GM12875 (cell line): ENCODE data around the gene ZFYVE28.
A peak's percentile ranks its signal among the peaks of the same experiment; 100 is the strongest.
"Not testable (repeated sequence)": the region's sequence is repeated elsewhere in the genome, so short reads cannot be mapped to it uniquely, and the experiment has no call there.

ENCODE experiments used
- H3K4me3 ChIP-seq: one replicate; pipeline ENCODE4 v1.5.1; 2011; ENCODE audit warnings: low read depth, low read length, control low read depth
- TF ChIP-seq, protein P1 (sequence below): IDR thresholded peaks from 2 replicates; pipeline ENCODE4 v1.5.1; 2011; ENCODE audit warnings: low read depth, mild to moderate bottlenecking, control low read depth, inconsistent platforms, low read length, moderate library complexity, borderline replicate concordance; ENCODE audit not compliant: insufficient read depth

Gene ZFYVE28

GRCh38 chr4:2417765-2418649, at the start of gene ZFYVE28:
ZFYVE28 (minus strand) TSS chr4:2418645; CDS start chr4:2418323, 322 bp downstream.
- TF ChIP-seq, protein P1, sequence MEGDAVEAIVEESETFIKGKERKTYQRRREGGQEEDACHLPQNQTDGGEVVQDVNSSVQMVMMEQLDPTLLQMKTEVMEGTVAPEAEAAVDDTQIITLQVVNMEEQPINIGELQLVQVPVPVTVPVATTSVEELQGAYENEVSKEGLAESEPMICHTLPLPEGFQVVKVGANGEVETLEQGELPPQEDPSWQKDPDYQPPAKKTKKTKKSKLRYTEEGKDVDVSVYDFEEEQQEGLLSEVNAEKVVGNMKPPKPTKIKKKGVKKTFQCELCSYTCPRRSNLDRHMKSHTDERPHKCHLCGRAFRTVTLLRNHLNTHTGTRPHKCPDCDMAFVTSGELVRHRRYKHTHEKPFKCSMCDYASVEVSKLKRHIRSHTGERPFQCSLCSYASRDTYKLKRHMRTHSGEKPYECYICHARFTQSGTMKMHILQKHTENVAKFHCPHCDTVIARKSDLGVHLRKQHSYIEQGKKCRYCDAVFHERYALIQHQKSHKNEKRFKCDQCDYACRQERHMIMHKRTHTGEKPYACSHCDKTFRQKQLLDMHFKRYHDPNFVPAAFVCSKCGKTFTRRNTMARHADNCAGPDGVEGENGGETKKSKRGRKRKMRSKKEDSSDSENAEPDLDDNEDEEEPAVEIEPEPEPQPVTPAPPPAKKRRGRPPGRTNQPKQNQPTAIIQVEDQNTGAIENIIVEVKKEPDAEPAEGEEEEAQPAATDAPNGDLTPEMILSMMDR: no peak
- H3K4me3 ChIP-seq: peak within 1 kb of the TSS; percentile 54

- not testable (repeated sequence) for H3K4me3 ChIP-seq
Observed at GRCh38 chr4:2465544-2465943, 47.1 kb upstream of the ZFYVE28 start.

GRCh38 chr4:2465032-2465431, 46.6 kb upstream of the ZFYVE28 start:
- H3K4me3 ChIP-seq: no peak overlapping the region
- TF ChIP-seq, protein P1: no peak

- H3K4me3 ChIP-seq: no peak overlapping the region
Observed at GRCh38 chr4:2462992-2463762, 44.7 kb upstream of the ZFYVE28 start.

DNA sequence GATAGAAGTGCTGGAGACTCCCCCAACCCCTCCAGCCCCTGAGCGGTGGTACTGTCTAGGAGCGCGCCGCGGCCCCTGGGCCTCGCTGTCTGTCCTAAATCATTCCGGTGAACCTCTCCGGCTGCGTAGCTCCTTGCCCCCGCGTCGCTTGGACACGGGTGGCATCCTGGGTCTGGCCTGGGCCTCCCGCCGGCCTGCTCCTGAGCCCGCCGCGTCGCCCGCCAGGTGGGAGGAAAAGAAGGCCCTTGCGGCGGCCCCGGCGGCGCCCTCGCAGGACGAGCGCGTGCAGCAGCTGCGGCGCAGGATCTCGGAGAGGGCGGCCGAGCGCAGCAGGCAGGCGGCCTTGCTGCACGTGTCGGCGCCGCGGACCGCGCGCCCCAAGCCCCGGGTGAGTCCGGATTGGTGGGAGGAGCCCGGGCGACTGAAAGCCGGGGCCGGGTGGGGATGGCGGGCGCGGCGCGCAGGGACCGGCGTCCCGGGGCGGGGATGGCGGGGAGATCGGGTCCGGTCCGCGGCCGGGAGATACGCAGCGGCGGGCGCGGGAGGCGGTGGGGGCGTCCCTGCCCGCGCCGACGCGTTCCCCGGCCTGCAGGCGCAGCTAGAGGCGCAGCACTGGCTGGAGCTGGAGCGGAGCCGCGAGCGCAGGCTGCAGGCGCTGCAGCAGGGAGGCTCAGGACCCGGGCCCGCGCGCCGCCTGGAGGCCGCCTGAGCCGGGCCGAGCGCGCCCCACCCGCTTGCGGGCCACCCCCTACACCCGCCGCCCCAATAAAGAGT, 44.0 kb upstream of the ZFYVE28 start:
- TF ChIP-seq, protein P1: peak; percentile 70
- H3K4me3 ChIP-seq: peak overlapping the region; percentile 47

More at GRCh38 chr4:2462992-2463762, 44.7 kb upstream of the ZFYVE28 start:
- TF ChIP-seq, protein P1: no peak

- TF ChIP-seq, protein P1: no peak
- no peak overlapping the region for H3K4me3 ChIP-seq
Observed at GRCh38 chr4:2461246-2461960, 43.0 kb upstream of the ZFYVE28 start.
